Testis (tissue), 3 donors: ENCODE measurements around the gene CHRNE. TPM values are rescaled to one million over a fixed set of nuclear protein-coding genes. Genes with fewer than 3 reads are reported as not detected.

Experiments used
- DNase-seq: peaks from one replicate; pipeline ENCODE4 v3.0.0-alpha.2; 2019
- H3K27ac ChIP-seq, 2 donors: fragments of 200-600 bp; sonication (generic); one replicate each; pipeline ENCODE4 v1.5.1; 2019
- H3K27me3 ChIP-seq: fragments of 200-600 bp; sonication (generic); one replicate; pipeline ENCODE4 v1.5.1; 2019
- H3K36me3 ChIP-seq: fragments of 200-600 bp; sonication (generic); one replicate; pipeline ENCODE4 v1.5.1; 2017; ENCODE audit warnings: low read depth; ENCODE audit errors: missing control alignments
- H3K4me1 ChIP-seq: fragments of 200-600 bp; sonication (generic); one replicate; pipeline ENCODE4 v1.5.1; 2019
- H3K4me3 ChIP-seq, 2 donors: fragments of 200-600 bp; sonication (generic); one replicate each; pipeline ENCODE4 v1.5.1; 2017 to 2019
- H3K9me3 ChIP-seq: fragments of 200-600 bp; sonication (generic); one replicate; pipeline ENCODE4 v1.5.1; 2017
- POLR2A ChIP-seq: fragments of 450-650 bp; IDR thresholded peaks from one replicate; pipeline ENCODE4 v1.6.1; 2017; ENCODE audit warnings: antibody characterized with exemption, mild to moderate bottlenecking, moderate library complexity
- WGBS, 2 donors: methylation state at CpG; one replicate each; pipeline ENCODE4 v1.1.5; 2018; 5-methylcytosine and 5-hydroxymethylcytosine counted together
- intact Hi-C: fragments of 100-400 bp; cut with DNase I; formaldehyde crosslinking; loops from one replicate; pipeline ENCODE4 v1.15.1; 2023; ENCODE audit warnings: low total_unique reads
- polyA plus RNA-seq: library from polyadenylated mRNA; stranded (reverse); fragments of 350-450 nt; fragmentation: Illumina TruSeq; extraction: RNeasy Lipid Tissue Mini Kit (QIAGEN cat#74804); gene quantifications from one replicate; pipeline ENCODE4 v1.2.3, GENCODE V29; 2014; ENCODE audit warnings: low read depth, low replicate concordance; ENCODE audit not compliant: insufficient read depth
- total RNA-seq, 2 donors: library from RNA; depleted of rRNA; stranded (reverse); fragments of >200 nt; gene quantifications; one replicate each; pipeline ENCODE4 v1.2.3, GENCODE V29; 2016
- TF ChIP-seq, protein P1 (sequence below), 3 experiments: fragments of 450-650 bp in 2 of 3; fragments of 200-600 bp in 1 of 3; sonication (generic) in 1 of 3; IDR thresholded peaks; one replicate each; pipeline ENCODE4 v1.5.1; 2016 to 2019; ENCODE audit warnings: antibody characterized with exemption in 3 of 3, mild to moderate bottlenecking in 2 of 3, moderate library complexity in 1 of 3

The CHRNE gene
- total and polyA plus RNA-seq, 3 donors from 2014 or later, result 1.4 to 2.6 (median 1.4) TPM

DNA sequence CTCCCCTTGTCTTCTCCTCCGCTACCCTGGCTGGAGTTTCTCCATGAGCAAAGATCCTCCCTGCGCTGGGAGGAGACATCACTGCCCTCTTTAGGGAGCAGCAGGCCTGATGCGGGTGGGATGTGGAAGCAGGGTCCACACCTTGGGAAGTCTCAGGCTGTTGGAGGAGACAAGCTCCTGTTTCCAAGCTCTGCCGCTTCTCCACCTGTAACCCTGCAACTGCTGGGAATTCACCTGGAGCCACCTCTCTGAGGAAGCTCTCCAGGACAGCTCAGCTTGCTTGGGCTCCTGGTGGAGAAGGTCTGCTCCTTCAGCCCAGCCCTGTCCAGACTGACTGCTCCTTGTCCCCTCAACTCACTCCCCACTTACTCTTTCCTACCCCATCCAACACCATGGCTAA is 18.4 kb downstream of the CHRNE start:
- H3K9me3 ChIP-seq, result no peaks in the 10 kb centered on the region
- no peak overlapping the region for H3K27ac ChIP-seq
- H3K4me1 ChIP-seq, result peaks cover 14% of the 10 kb centered on the region
- DNase-seq, result no peak
- intact Hi-C loops, result loop anchor here (10.0 kb wide), 1 partner anchor 150 kb away; the partner anchor contains the start of genes CXCL16, MED11 and ZMYND15
- no peak overlapping the region for H3K4me3 ChIP-seq
- TF ChIP-seq, protein P1, sequence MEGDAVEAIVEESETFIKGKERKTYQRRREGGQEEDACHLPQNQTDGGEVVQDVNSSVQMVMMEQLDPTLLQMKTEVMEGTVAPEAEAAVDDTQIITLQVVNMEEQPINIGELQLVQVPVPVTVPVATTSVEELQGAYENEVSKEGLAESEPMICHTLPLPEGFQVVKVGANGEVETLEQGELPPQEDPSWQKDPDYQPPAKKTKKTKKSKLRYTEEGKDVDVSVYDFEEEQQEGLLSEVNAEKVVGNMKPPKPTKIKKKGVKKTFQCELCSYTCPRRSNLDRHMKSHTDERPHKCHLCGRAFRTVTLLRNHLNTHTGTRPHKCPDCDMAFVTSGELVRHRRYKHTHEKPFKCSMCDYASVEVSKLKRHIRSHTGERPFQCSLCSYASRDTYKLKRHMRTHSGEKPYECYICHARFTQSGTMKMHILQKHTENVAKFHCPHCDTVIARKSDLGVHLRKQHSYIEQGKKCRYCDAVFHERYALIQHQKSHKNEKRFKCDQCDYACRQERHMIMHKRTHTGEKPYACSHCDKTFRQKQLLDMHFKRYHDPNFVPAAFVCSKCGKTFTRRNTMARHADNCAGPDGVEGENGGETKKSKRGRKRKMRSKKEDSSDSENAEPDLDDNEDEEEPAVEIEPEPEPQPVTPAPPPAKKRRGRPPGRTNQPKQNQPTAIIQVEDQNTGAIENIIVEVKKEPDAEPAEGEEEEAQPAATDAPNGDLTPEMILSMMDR (IDR thresholded peaks at IDR 0.05), result no peak
- TF ChIP-seq POLR2A, result no peak
- no peaks in the 10 kb centered on the region for H3K36me3 ChIP-seq
- WGBS, 2 donors, result 82 to 88% methylated on average over 2 to 4 of the region's 4 CpGs
- H3K27me3 ChIP-seq, result no peaks in the 10 kb centered on the region

DNA sequence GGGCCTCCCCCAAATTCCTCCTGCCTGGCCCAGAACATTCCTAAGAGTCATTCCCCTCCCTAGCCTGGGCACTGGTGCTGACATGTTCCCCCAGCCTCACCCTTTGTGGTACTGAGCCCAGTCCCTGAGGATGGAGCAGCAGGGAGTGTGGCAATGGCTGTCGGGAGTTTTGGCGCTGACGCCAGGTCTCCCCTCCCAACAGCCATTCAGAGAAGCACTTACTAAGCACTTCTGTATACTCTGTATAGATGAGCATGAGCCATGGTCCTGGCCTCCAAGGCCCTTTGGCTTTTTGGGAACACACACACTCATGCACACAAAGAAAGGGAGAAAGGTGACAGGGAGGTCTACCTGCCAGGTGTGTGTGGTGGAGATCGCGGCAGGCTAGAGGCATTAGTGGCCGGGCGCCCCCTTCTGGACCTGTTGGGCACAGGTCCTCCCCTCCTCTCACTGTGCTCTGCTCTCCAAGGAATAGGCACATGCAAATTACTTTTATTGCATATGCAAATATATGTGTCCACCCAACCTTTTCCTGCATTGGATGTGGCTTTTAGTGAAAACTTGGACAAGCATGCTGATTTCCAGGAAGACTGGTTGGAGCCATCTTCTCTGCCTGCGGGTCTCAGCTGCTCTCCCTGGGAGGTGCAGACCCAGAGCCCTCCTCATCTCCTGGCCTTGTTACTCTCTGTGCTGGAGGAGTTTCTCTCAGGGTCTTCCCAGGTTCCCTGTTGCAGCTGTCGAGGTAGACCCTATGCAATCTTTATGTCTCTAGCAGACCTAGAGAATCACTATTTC is 20.9 kb downstream of the CHRNE start:
- no peak for TF ChIP-seq POLR2A
- TF ChIP-seq, protein P1 (IDR thresholded peaks at IDR 0.05), result peak; percentile 60 to 74 (median 74)
- Histone ChIP-seq H3K36me3 (no peaks in the 10 kb centered on the region), H3K27me3 (no peaks in the 10 kb centered on the region), H3K9me3 (no peaks in the 10 kb centered on the region), H3K4me3 (no peak overlapping the region), H3K4me1 (peaks cover 18% of the 10 kb centered on the region), H3K27ac (no peak overlapping the region)
- DNase-seq, result peak; percentile 84
- 35 to 51% methylated on average over 9 of the region's 9 CpGs for WGBS, 2 donors
- intact Hi-C loops, result loop anchor here (10.0 kb wide), 1 partner anchor 147 kb away; the partner anchor contains the start of genes CXCL16, MED11 and ZMYND15

DNA sequence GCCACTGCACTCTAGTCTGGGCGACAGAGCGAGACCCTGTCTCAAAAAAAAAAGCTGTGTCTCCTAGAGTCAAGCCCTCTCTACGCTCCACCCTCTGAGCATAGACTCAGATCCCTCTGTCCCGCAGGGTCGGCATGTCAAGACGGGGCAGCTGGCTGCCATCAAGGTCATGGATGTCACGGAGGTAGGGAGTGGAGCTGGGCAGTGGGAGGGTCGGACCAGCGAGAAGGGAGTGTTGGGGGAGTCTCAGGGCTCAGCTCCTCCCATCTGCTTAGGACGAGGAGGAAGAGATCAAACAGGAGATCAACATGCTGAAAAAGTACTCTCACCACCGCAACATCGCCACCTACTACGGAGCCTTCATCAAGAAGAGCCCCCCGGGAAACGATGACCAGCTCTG is 22.0 kb downstream of the CHRNE start:
- intact Hi-C loops, result loop anchor here (10.0 kb wide), 1 partner anchor 146 kb away; the partner anchor contains the start of genes CXCL16, MED11 and ZMYND15

DNA sequence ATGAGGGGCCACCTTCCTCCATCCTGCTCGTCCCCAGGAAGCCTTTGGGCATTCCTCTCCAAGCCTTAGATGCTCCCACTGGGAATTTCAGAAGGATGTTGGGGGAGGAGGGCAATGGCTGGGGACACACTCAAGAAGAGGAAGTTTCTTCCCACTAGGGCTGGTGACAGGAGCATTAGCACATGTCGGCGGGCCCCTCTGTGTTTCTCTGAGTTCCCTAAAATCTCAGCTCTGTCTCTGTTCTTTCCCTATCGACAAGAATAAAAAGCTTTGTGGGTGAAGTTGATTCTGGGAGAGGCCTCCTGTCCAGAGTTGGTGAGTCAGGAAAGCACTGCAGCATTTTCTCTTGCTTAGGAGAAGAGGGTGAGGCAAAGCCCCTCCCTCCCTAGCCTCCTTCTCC is 23.3 kb downstream of the CHRNE start:
- Histone ChIP-seq H3K4me3 (no peak overlapping the region), H3K4me1 (peaks cover 33% of the 10 kb centered on the region), H3K27ac (no peak overlapping the region), H3K27me3 (no peaks in the 10 kb centered on the region), H3K9me3 (no peaks in the 10 kb centered on the region), H3K36me3 (no peaks in the 10 kb centered on the region)
- intact Hi-C loops, result no loop called here
- DNase-seq, result no peak
- WGBS, 2 donors, result 82 to 87% methylated on average over 4 of the region's 4 CpGs
- TF ChIP-seq POLR2A, result no peak
- TF ChIP-seq, protein P1 (IDR thresholded peaks at IDR 0.05), result no peak

More for the DNA sequence above, 22.0 kb downstream of the CHRNE start:
- TF ChIP-seq POLR2A, result no peak
- TF ChIP-seq, protein P1 (IDR thresholded peaks at IDR 0.05), result no peak
- Histone ChIP-seq H3K36me3 (no peaks in the 10 kb centered on the region), H3K27ac (peak overlapping the region in 1 of 2 donors; percentile 18), H3K4me3 (no peak overlapping the region), H3K9me3 (no peaks in the 10 kb centered on the region), H3K27me3 (no peaks in the 10 kb centered on the region), H3K4me1 (peaks cover 28% of the 10 kb centered on the region)
- 63 to 84% methylated on average over 7 to 15 of the region's 15 CpGs for WGBS, 2 donors
- no peak for DNase-seq
